ENCODE data around the gene ABCA13.

Gene ABCA13

GRCh38 chr7:48365010-48365409 is 193.8 kb downstream of the ABCA13 start:
- Histone ChIP-seq H3K4me3 (ENCODE audit: low read depth, low read length) (no peak overlapping the region), H3K27ac (no peak overlapping the region), H3K36me3 (replicated peaks) (no peaks in the 10 kb centered on the region), H3K27me3 (replicated peaks) (no peaks in the 10 kb centered on the region)
- DNase-seq: no peak
- TF ChIP-seq CTCF (IDR thresholded peaks at IDR 0.05; ENCODE audit: low read depth, low read length, missing control alignments): no peak
- in situ Hi-C loops (cut with HindIII; ENCODE audit: low pct_ligation_motif_present, low sequenced_read_pairs): no loop called here

- no peaks in the 10 kb centered on the region for H3K27me3 ChIP-seq (replicated peaks)
- H3K36me3 ChIP-seq (replicated peaks): no peaks in the 10 kb centered on the region
- no peak for DNase-seq
- in situ Hi-C loops (cut with HindIII; ENCODE audit: low pct_ligation_motif_present, low sequenced_read_pairs): no loop called here
- no peak overlapping the region for H3K4me3 ChIP-seq (ENCODE audit: low read depth, low read length)
- TF ChIP-seq CTCF (IDR thresholded peaks at IDR 0.05; ENCODE audit: low read depth, low read length, missing control alignments): no peak
- no peak overlapping the region for H3K27ac ChIP-seq
Observed at GRCh38 chr7:48366096-48366495, 194.8 kb downstream of the ABCA13 start.

- H3K4me3 ChIP-seq (ENCODE audit: low read depth, low read length): no peak overlapping the region
- no peak overlapping the region for H3K27ac ChIP-seq
- DNase-seq: no peak
- TF ChIP-seq CTCF (IDR thresholded peaks at IDR 0.05; ENCODE audit: low read depth, low read length, missing control alignments): no peak
- no peaks in the 10 kb centered on the region for H3K36me3 ChIP-seq (replicated peaks)
- no peaks in the 10 kb centered on the region for H3K27me3 ChIP-seq (replicated peaks)
- in situ Hi-C loops (cut with HindIII; ENCODE audit: low pct_ligation_motif_present, low sequenced_read_pairs): no loop called here
Observed at GRCh38 chr7:48376263-48376662, 205.0 kb downstream of the ABCA13 start.

GRCh38 chr7:48380921-48381320 is 209.7 kb downstream of the ABCA13 start:
- no peak for TF ChIP-seq CTCF (IDR thresholded peaks at IDR 0.05; ENCODE audit: low read depth, low read length, missing control alignments)
- no peak for DNase-seq
- no peaks in the 10 kb centered on the region for H3K27me3 ChIP-seq (replicated peaks)
- H3K4me3 ChIP-seq (ENCODE audit: low read depth, low read length): no peak overlapping the region
- no peak overlapping the region for H3K27ac ChIP-seq
- no peaks in the 10 kb centered on the region for H3K36me3 ChIP-seq (replicated peaks)
- in situ Hi-C loops (cut with HindIII; ENCODE audit: low pct_ligation_motif_present, low sequenced_read_pairs): no loop called here

- no peak for DNase-seq
- in situ Hi-C loops (cut with HindIII; ENCODE audit: low pct_ligation_motif_present, low sequenced_read_pairs): no loop called here
- Histone ChIP-seq H3K27me3 (replicated peaks) (no peaks in the 10 kb centered on the region), H3K36me3 (replicated peaks) (no peaks in the 10 kb centered on the region), H3K27ac (no peak overlapping the region), H3K4me3 (ENCODE audit: low read depth, low read length) (no peak overlapping the region)
- no peak for TF ChIP-seq CTCF (IDR thresholded peaks at IDR 0.05; ENCODE audit: low read depth, low read length, missing control alignments)
Observed at GRCh38 chr7:48381571-48381970, 210.3 kb downstream of the ABCA13 start.

GRCh38 chr7:48384180-48384752 is 213.0 kb downstream of the ABCA13 start:
- DNase-seq: no peak
- Histone ChIP-seq H3K4me3 (ENCODE audit: low read depth, low read length) (no peak overlapping the region), H3K27me3 (replicated peaks) (no peaks in the 10 kb centered on the region), H3K36me3 (replicated peaks) (no peaks in the 10 kb centered on the region), H3K27ac (no peak overlapping the region)
- peak; percentile 6 for TF ChIP-seq CTCF (IDR thresholded peaks at IDR 0.05; ENCODE audit: low read depth, low read length, missing control alignments)
- in situ Hi-C loops (cut with HindIII; ENCODE audit: low pct_ligation_motif_present, low sequenced_read_pairs): no loop called here
